OCI-LY7 (cell line): ENCODE data around the gene UFM1. TPM values are rescaled to one million over a fixed set of nuclear protein-coding genes. Genes with fewer than 3 reads are reported as not detected.

Experiments
- Bru-seq: library from RNA; stranded (reverse); fragments of 400-500 nt; gene quantifications from one replicate; lab custom pipeline; 2021; lab: Mats Ljungman, UMichigan
- BruChase-seq, 2 experiments: library from RNA; stranded (reverse); fragments of 400-500 nt; gene quantifications; one replicate each; lab custom pipeline; 2021; lab: Mats Ljungman, UMichigan
- BruUV-seq: library from RNA; stranded (reverse); fragments of 400-500 nt; replicated peaks from 2 replicates; lab custom pipeline; 2021; lab: Mats Ljungman, UMichigan
- CTCF ChIA-PET: fragments of 300-600 bp; sonication (Branson Sonifier 250); formaldehyde crosslinking; loops from one replicate; lab custom pipeline; 2022; ENCODE audit warnings: antibody characterized with exemption; ENCODE audit not compliant: unreplicated experiment; lab: Charles Lee
- POLR2A ChIA-PET: fragments of 300-600 bp; sonication (Branson Sonifier 250); formaldehyde crosslinking; loops from one replicate; lab custom pipeline; 2022; ENCODE audit warnings: antibody characterized with exemption; lab: Charles Lee
- DNase-seq: peaks from one replicate; pipeline ENCODE4 v3.0.0-alpha.2; 2015; ENCODE audit warnings: low spot score
- H2AFZ ChIP-seq: fragments of 200-600 bp; sonication (generic), shearing (Covaris generic); 2 replicates; pipeline ENCODE4 v1.6.1; 2014; ENCODE audit warnings: mild to moderate bottlenecking, antibody characterized with exemption, low read length, moderate library complexity
- H3K27ac ChIP-seq: fragments of 200-600 bp; sonication (generic); 2 replicates; pipeline ENCODE4 v1.5.1; 2014; ENCODE audit warnings: mixed run types, low read depth, mild to moderate bottlenecking, moderate library complexity, low read length, inconsistent platforms; ENCODE audit not compliant: poor library complexity, severe bottlenecking
- H3K36me3 ChIP-seq: fragments of 200-600 bp; sonication (generic); 2 replicates; pipeline ENCODE4 v1.6.1; 2014; ENCODE audit warnings: mild to moderate bottlenecking, antibody characterized with exemption, low read length, moderate library complexity, mixed read lengths; ENCODE audit not compliant: insufficient read depth
- H3K4me1 ChIP-seq: fragments of 200-600 bp; sonication (generic); 2 replicates; pipeline ENCODE4 v1.5.1; 2014; ENCODE audit warnings: mild to moderate bottlenecking, low read length; ENCODE audit not compliant: insufficient read depth, poor library complexity, severe bottlenecking
- H3K4me2 ChIP-seq: fragments of 200-600 bp; sonication (generic); 2 replicates; pipeline ENCODE4 v1.6.1; 2014; ENCODE audit warnings: mild to moderate bottlenecking, low read length
- H3K4me3 ChIP-seq: fragments of 200-600 bp; sonication (generic); 2 replicates; pipeline ENCODE4 v1.5.1; 2014; ENCODE audit warnings: mild to moderate bottlenecking, low read depth, low read length; ENCODE audit not compliant: poor library complexity, severe bottlenecking
- H3K79me2 ChIP-seq: fragments of 200-600 bp; sonication (generic); 2 replicates; pipeline ENCODE4 v1.6.1; 2016; ENCODE audit warnings: low read depth, mild to moderate bottlenecking, low read length, moderate library complexity, mixed read lengths; ENCODE audit not compliant: insufficient read depth
- H3K9me2 ChIP-seq: fragments of 200-600 bp; sonication (generic); 2 replicates; pipeline ENCODE4 v1.6.1; 2016; ENCODE audit warnings: mild to moderate bottlenecking, low read length, mixed read lengths; ENCODE audit not compliant: insufficient read depth
- H3K9me3 ChIP-seq: fragments of 200-600 bp; sonication (generic); 2 replicates; pipeline ENCODE4 v1.6.1; 2014; ENCODE audit warnings: mild to moderate bottlenecking, mixed run types, low read length, mixed read lengths
- H4K20me1 ChIP-seq: fragments of 200-600 bp; sonication (generic); 2 replicates; pipeline ENCODE4 v1.6.1; 2014; ENCODE audit warnings: mild to moderate bottlenecking, antibody characterized with exemption, low read length, moderate library complexity, mixed read lengths; ENCODE audit not compliant: insufficient read depth
- EZH2phosphoT487 ChIP-seq: fragments of 200-600 bp; sonication (generic); IDR thresholded peaks from 2 replicates; pipeline ENCODE4 v1.6.1; 2018; ENCODE audit warnings: low read depth, borderline replicate concordance, mild to moderate bottlenecking, mixed run types, antibody characterized with exemption, low read length, moderate library complexity, mixed read lengths
- intact Hi-C: fragments of 100-400 bp; cut with micrococcal nuclease; formaldehyde crosslinking; loops from one replicate; pipeline ENCODE4 v1.10.0; 2022; ENCODE audit not compliant: unreplicated experiment
- long read RNA-seq: library from polyadenylated mRNA; stranded (forward); transcript quantifications from one replicate; pipeline ENCODE4 v2.0.0, GENCODE V29; 2022
- total RNA-seq, 2 experiments: library from RNA; depleted of rRNA in 1 of 2; stranded (reverse); fragments of >200 nt in 1 of 2; shearing (Covaris generic) in 1 of 2; gene quantifications; 2 replicates each; pipeline ENCODE4 v1.2.3, GENCODE V29; 2014 to 2022
- TF ChIP-seq, protein P1 (sequence below): fragments of 200-600 bp; sonication (generic); conservative IDR thresholded peaks from 2 replicates; pipeline ENCODE4 v1.5.1; 2014; ENCODE audit warnings: mild to moderate bottlenecking, antibody characterized with exemption, low read length, moderate library complexity, mixed read lengths

The UFM1 gene
- total RNA-seq (2014; rRNA removed; shearing (Covaris generic)), result 33.3 and 34.4 TPM in 2 replicates
- total RNA-seq (2022), result 46.9 and 47.1 TPM in 2 replicates
- Bru-seq, nascent RNA, result percentile 95 among the genes with signal in this experiment
- percentile 94 among the genes with signal in this experiment for BruChase-seq, experiment 1, labeled RNA remaining after a 6-hour chase
- percentile 97 among the genes with signal in this experiment for BruChase-seq, experiment 2, labeled RNA remaining after a 2-hour chase
- long read RNA-seq, transcript UFM1-201 (6 exons, 3,138 nt), result major isoform, 94 of 155 reads
- long read RNA-seq, partial matches to known transcripts, result 16 of 155 reads
- long read RNA-seq, other reads (novel, unspliced or antisense), result 41 of 155 reads

DNA sequence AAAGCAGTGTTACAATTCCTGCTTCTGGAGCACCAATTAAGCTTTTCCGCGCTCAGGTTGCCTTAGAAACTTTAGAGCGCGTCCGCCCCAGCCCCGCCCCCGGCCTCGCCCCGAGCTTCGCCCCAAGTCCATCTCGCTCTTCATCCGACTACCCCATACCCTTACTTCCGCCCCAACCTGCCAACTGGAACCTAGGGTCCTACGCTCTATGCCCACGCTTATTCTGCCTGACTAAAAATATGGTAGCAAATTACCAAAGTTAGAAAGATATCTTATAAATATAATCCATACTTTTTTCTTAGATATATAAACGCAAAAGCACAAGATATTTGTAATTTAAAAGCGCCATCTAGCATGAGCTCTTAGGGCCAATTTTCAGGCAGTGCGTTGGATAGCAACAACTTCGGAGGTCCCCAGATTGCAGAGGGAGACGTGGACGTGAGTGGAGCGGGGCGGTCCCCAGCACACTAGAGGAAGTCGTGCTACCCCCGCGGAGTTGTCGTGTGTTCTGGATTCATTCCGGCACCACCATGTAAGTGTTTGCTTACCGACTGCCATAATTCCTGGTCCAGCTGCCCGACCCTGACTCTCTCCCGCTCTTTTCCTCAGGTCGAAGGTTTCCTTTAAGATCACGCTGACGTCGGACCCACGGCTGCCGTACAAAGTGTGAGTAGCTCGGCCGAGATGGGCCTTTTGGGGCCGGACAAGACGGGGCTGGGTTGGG lies at the start of gene UFM1:
Gene UFM1, plus strand, starts transcription at position 462 of the 724 bp plus-strand sequence. Its CDS starts 69 bp downstream, at position 531.
- BruUV-seq, result no TSS peak
- Histone ChIP-seq H3K4me2 (peak within 1 kb of the TSS; percentile 86), H3K9me2 (no peaks in the 10 kb centered on the region), H3K4me3 (peak within 1 kb of the TSS; percentile 99), H3K4me1 (peaks cover 20% of the 10 kb centered on the region), H3K79me2 (peaks cover 38% of the 10 kb centered on the region), H3K36me3 (peaks cover 36% of the 10 kb centered on the region), H3K9me3 (no peaks in the 10 kb centered on the region), H4K20me1 (no peaks in the 10 kb centered on the region), H3K27ac (peak within 1 kb of the TSS; percentile 56), H2AFZ (peak within 1 kb of the TSS; percentile 99)
- intact Hi-C loops, result loop anchor here (1.0 to 10.0 kb wide), 3 partner anchors 182 to 685 kb away; partner anchors contain the start of genes NHLRC3 and PROSER1
- peak; percentile 94 for DNase-seq
- TF ChIP-seq, protein P1, sequence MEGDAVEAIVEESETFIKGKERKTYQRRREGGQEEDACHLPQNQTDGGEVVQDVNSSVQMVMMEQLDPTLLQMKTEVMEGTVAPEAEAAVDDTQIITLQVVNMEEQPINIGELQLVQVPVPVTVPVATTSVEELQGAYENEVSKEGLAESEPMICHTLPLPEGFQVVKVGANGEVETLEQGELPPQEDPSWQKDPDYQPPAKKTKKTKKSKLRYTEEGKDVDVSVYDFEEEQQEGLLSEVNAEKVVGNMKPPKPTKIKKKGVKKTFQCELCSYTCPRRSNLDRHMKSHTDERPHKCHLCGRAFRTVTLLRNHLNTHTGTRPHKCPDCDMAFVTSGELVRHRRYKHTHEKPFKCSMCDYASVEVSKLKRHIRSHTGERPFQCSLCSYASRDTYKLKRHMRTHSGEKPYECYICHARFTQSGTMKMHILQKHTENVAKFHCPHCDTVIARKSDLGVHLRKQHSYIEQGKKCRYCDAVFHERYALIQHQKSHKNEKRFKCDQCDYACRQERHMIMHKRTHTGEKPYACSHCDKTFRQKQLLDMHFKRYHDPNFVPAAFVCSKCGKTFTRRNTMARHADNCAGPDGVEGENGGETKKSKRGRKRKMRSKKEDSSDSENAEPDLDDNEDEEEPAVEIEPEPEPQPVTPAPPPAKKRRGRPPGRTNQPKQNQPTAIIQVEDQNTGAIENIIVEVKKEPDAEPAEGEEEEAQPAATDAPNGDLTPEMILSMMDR, result no peak
- TF ChIP-seq EZH2phosphoT487, result no peak
- CTCF ChIA-PET, result no interaction called here
- POLR2A ChIA-PET, result interaction anchor here (0.6 to 1.9 kb wide), 9 partner anchors 9 to 990 kb away, joined by 3 to 8 read pairs (median 5); no protein-coding TSS in a partner anchor

DNA sequence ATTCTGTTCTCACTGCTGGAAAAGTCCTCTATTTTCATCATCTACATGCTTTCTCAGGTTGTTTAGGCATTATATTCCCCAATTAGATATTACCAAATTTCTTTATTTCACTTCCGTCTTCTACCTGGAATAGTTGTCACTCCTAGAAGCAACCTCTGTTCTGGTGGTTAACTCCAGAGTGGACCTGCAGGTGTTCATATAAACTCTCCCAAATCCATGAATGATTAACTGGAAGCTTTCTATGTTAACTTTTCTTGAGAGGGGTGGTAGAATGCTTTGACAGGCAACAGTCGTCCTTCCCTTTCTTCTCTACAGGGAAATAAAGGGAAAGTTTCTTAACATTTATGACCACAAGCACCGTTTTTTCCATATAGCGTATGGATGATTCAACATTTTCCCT lies 48.4 kb upstream of the UFM1 start:
- Histone ChIP-seq H3K36me3 (no peaks in the 10 kb centered on the region), H3K9me3 (no peaks in the 10 kb centered on the region), H2AFZ (no peak overlapping the region), H4K20me1 (no peaks in the 10 kb centered on the region), H3K4me3 (no peak overlapping the region), H3K79me2 (no peaks in the 10 kb centered on the region), H3K4me2 (no peak overlapping the region), H3K27ac (no peak overlapping the region), H3K9me2 (no peaks in the 10 kb centered on the region), H3K4me1 (no peaks in the 10 kb centered on the region)
- no TSS peak for BruUV-seq
- no peak for TF ChIP-seq EZH2phosphoT487
- TF ChIP-seq, protein P1, result no peak
- POLR2A ChIA-PET, result no interaction called here
- CTCF ChIA-PET, result no interaction called here
- intact Hi-C loops, result no loop called here
- DNase-seq, result no peak
